Stimulated activated CD8-positive, alpha-beta memory T cell treated with anti-CD3 and anti-CD28 coated beads, Interleukin-2, amount 100 ng/mL, for 1 hour (primary cell): Measurements from ENCODE around the gene FMN1.

Experiments
- DNase-seq, 2 donors: peaks; one replicate each; pipeline ENCODE4 v3.0.0-alpha.2; 2020; ENCODE audit warnings: low read depth in 2 of 2

Gene FMN1

DNA sequence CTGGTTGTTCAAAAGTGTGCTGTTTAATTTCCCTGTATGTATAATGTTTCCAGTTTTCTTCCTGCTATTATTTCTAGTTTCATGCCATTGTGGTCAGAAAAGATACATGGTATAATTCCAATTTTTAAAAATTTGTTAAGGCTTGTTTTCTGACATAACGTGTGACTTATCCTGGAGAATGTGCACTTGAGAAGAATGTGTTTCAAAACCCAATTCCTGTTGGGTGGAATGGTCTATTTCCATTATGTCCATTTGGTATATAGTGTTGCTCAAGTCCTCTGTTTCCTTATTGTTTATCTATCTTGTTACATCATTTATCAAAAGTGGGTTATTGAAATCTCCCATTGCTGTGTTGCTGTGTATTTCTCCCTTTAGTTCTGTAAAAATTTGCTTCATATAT, 261.3 kb downstream of the FMN1 start:
- DNase-seq: no peak

DNA sequence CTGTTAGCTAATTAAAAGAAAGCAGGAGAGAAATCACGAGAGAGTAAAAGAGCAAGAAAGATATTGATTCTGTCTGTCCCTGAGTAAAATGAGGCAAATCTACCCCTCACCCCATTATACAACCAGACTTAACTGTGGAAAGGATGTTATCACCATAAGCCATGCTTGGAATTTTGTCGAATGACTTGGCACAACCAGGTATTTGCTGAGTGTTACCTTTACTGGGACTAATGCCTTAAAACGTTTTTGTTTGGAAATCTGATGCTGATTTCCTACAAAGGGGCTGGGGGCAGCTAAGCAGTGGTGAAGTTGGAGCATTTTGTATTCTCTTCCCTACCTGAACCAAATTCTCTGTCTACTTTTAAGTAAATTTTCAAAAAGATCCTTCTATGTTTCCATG, 265.6 kb downstream of the FMN1 start:
- no peak for DNase-seq

DNA sequence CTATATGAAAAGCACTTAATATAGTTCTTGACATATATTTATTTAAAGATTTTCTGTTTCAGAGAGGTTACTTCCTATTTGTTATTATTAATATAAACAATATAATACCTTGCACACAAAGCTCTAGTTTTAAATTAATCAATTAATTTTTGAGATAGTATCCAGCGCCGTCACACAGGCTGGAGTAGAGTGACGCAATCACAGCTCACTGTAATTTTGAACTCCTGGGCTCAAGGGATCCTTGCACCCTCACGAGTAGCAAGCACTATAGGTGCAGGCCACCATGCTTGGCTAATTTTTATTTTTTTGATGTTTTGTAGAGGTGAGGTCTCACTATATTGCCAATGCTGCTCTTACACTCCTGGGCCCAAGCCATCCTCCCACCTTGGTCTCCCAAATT, 267.4 kb downstream of the FMN1 start:
- DNase-seq: no peak

GRCh38 chr15:32923176-32923575, 271.3 kb downstream of the FMN1 start:
- DNase-seq: no peak

DNA sequence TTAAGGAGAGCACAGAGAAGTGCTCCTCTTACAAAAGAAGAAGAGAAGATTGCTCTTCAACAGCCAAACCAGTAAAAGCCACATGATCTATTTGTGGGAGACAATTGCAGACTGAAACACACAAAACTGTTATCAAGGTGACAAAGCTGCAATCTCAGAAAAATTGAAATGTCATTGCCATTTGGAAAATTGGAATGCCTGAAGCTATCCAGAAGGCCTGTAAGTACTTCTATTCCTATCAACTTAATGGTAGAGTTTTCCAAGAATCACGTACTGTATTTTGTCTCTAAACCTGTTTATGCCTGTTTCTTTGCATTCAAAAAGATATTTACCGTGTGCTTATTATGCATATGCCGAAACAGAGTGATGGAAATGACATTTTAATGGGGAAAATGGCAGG, 272.0 kb downstream of the FMN1 start:
- no peak for DNase-seq

- DNase-seq: no peak
These were observed 274.6 kb downstream of the FMN1 start for GRCh38 chr15:32919749-32920414.

- no peak for DNase-seq
These were observed 276.0 kb downstream of the FMN1 start for GRCh38 chr15:32918547-32918946.

- DNase-seq: no peak
These were observed 283.7 kb downstream of the FMN1 start for GRCh38 chr15:32910839-32911238.

- no peak for DNase-seq
These were observed 285.1 kb downstream of the FMN1 start for GRCh38 chr15:32909431-32909830.

GRCh38 chr15:32908872-32909271, 285.6 kb downstream of the FMN1 start:
- no peak for DNase-seq

DNA sequence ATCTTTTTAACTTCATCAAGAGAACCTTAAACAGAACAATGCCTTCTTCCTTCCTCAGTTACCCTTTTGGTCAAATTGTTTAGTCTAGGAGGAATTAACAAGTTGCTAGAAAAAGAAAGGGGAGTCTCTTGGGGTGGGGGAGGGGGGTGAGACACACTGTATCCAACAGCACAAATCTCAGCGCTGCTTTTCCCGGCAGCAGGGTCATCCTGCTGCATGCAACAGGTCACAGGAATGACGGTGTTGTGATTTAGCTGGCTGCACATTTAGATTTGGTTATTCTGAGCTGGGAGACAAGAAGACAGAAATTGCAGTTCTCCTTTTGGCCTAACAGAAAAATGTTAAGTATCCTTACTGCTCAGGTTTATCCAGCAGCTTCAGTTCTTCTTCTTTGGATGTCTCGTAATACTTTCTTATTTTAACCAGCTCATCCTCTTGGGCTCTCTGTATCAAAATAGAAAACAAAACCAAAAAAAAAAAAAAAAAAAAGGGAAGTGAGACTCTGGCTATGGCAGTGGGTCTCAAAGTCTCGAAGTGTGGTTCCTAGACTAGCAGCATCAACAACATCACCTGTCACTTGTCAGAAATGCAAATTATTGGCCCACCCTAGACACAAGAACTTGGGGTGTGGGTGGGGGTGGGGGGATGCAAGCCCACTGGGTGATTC, 286.2 kb downstream of the FMN1 start:
- DNase-seq: no peak

DNA sequence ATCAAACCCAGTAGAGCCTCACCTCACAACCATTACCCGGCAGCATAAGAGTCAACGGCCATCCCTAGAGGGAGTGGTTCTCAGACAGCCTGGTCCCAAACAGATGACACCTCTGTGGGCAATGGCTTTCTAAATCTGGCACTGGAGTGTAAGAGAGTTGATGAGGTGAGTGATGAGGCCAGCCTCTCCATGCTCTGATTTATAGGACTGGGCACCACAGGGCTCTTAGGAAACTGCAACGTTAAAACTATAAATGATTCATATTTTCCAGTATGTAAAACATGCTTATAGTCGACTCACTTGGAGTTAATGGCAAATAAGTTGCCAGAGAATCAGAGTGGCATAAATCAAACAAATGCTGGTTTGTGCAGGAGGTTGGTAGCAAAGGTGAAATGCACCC, 289.0 kb downstream of the FMN1 start:
- DNase-seq: no peak

DNA sequence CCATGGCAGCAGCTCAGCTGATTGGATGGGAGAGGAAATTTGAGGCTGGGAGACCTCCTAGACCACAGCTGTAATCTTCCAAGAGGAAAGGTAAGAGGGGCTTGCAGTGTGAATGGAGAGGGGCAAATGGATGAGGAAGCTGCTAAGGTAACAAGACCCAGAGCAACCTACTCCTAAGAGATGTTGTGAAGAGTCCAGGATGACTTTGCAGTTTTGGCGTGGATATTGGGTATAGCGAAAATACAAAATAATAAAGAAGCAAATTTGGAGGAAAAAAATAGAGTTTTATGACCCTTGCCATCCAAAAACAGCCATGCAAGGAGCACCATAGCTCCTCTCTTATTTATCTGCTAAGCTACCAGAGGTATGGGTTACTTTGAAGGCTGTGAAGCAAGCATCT, 290.1 kb downstream of the FMN1 start:
- DNase-seq: no peak

DNA sequence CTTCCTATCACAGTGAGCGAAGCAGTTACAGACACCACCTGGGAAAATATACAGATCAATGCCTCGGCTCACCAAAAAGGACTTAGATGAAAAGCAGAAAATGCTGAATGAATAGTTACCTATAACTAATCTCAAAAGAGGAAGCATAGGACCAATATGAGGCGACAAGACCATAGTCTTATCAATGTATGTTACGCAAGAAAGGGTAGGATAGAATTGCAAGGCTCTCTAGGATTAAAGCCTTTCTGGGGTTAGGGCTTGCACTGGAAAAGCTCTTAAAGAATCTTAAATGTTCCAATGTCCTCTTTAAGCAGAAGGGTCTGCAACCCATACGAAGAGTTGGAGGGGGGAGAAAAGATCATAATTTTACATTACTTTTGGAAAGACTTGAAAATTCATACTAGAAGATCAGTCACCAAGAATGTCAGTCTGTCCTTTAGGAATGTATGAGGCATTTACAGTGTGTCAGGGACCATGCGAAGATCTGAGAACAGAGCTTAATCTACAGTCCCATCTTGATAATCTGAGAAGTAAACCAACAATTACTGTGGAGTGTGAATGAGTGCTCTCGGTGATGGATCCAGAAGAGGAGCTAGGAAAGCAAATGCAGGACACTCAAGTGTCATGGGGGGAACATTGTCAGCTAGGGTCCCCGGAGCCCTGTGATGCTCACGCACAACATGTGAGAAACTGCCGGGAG, 290.8 kb downstream of the FMN1 start:
- no peak for DNase-seq

DNA sequence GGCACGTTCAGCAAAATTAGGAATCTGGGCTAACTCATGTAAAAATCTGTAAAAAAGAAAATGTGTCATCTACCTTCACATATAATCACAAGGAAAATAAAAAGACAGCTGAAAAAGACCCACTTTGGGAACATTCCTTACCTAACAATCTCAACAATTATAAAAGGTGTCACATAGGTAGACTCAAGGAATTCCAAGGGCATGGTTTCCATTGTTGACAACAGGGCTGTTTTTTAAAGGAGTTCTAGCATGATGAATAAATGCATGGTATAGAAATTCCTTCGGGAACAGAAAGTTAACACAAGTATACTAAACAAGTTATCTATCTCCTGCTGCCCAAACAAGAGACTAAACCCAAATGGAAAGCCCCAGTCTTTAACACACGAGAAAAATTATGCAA, 292.5 kb downstream of the FMN1 start:
- no peak for DNase-seq

DNA sequence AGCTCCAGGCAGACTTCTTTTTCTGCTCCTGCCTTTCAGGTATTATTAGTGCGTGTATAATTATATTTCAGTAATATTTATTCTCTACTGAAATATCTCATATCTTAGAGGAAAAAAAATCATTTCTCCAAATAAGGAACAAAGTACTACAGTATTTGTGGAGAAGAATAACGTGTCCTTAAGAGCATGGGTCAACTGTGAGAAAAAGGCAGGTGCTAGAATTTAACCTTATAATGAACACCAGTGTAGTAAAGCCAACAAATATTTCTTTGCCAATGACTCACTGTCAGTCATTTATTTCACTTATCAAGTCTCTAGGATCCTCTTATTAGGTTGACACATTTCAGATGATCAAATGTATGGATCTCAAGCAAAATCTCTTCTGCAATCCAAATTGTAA, 293.3 kb downstream of the FMN1 start:
- no peak for DNase-seq

- DNase-seq: no peak
These were observed 295.4 kb downstream of the FMN1 start for GRCh38 chr15:32899126-32899596.

GRCh38 chr15:32898414-32898813, 296.1 kb downstream of the FMN1 start:
- no peak for DNase-seq

- DNase-seq: no peak
These were observed 301.1 kb downstream of the FMN1 start for GRCh38 chr15:32893421-32893820.

DNA sequence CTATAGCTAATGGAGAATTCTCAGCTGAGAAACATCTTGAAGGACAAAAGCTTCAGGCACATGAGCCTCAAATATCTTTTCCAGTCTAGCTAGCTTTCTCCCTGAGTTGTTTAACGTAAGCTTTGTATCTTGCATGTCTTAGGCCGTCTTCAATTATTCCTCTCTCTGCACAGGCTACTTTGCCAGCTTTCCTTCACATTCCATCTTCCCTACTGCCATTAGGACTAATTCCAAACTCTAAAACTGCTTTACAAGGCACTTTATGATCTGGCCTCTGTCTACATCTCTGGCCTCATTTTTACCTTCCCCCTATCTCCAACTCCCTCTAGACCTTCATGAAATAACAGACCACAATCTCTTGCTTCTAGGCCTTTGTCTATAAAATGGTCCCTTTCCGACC, 305.3 kb downstream of the FMN1 start:
- DNase-seq: no peak

GRCh38 chr15:32888221-32888761, 306.2 kb downstream of the FMN1 start:
- DNase-seq: no peak

DNA sequence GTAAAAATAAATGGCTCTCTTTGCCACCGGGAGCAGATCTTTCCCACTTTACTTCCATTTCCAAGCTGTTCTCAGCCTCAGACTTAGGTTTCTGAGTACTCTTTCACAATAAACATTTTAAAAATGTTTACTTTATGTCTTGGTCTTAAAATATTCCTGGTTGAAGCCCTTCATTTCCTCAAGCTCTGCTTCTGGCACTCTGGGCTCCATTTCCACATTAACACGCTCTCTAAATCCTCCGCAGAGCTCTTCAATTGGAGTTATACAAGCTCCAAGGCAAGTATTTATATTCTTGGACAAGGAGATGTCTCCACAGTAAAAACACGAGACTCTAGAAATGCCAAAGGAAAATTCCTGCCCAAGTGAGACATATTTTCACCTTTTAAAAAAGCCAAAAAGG, 307.4 kb downstream of the FMN1 start:
- DNase-seq: no peak

DNA sequence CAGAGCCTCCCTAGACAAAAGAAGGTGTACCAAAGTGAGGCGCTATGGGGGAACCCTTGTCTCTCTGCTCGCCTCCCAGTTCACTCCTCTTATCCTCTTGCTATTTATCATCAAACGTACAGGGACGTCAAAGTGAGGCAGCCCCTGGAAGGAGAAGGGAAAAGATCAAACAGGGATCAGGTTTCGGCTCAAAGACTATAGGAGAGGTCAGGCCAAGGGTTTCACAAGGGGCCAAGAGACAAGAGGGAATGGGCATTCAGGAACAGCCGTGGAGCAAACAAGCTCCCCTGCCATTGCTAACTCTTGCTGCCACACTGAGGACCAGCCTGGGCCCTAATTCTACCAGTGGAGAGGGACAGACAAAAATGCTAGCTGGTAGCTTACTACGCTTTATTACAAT, 308.1 kb downstream of the FMN1 start:
- DNase-seq: no peak
